ENCODE data around the gene CABLES2. TPM values are rescaled to one million over a fixed set of nuclear protein-coding genes. Genes with fewer than 3 reads are reported as not detected.
A peak's percentile ranks its signal among the peaks of the same experiment; 100 is the strongest.

The CABLES2 gene
- total and polyA plus RNA-seq, 9 of the 15 experiments (the other 6 are each of a cell fraction or from before 2014, with no cell fraction given): 0.46 to 4.2 (median 1.6) TPM

GRCh38 chr20:62386383-62387218, 20.5 kb downstream of the CABLES2 start, which contains the start of gene RPS21 (continued):
- TF ChIP-seq MEIS2 (IDR thresholded peaks at IDR 0.05; ENCODE audit: partially characterized antibody) (no peak), HMG20A (CRISPR knock-in tag; conservative IDR thresholded peaks at IDR 0.05) (no peak), RBM14 (IDR thresholded peaks at IDR 0.05; ENCODE audit: borderline replicate concordance, insufficient read depth, low read depth, low read length) (no peak), ZNF24 (IDR thresholded peaks at IDR 0.05) (no peak), CBFA2T2 (conservative IDR thresholded peaks at IDR 0.05) (no peak), RBFOX2 (IDR thresholded peaks at IDR 0.05; ENCODE audit: low read depth, low read length) (peak; percentile 93), ZNF316 (IDR thresholded peaks at IDR 0.05) (no peak), SRSF1 (IDR thresholded peaks at IDR 0.05; ENCODE audit: low read depth, low read length) (no peak), ZNF589 (CRISPR knock-in tag; IDR thresholded peaks at IDR 0.05; ENCODE audit: low read depth) (no peak), ATF4 (CRISPR knock-in tag; IDR thresholded peaks at IDR 0.05) (no peak), IRF2 (CRISPR knock-in tag; IDR thresholded peaks at IDR 0.05) (no peak), SAP30 (IDR thresholded peaks at IDR 0.05; ENCODE audit: borderline replicate concordance, insufficient read depth, low read depth, low read length, poor library complexity, severe bottlenecking) (peak; percentile 75), NONO (IDR thresholded peaks at IDR 0.05; ENCODE audit: low read depth in 2 of 2, low read length in 1 of 2) (peak in 1 of 2 experiments; percentile 82; a peak in 2 of 4 replicates), YY1 (IDR thresholded peaks at IDR 0.05; ENCODE audit: borderline replicate concordance in 1 of 3, control insufficient read depth in 1 of 3, extremely low read depth in 1 of 3, insufficient read depth in 3 of 3, insufficient read length in 1 of 3, insufficient replicate concordance in 2 of 3, low read depth in 1 of 3, low read length in 2 of 3) (peak in 2 of 3 experiments; percentile 30 to 39), E2F6 (IDR thresholded peaks at IDR 0.05; ENCODE audit: borderline replicate concordance in 1 of 2, extremely low read depth in 1 of 2, insufficient read depth in 1 of 2, insufficient read length in 1 of 2, low read depth in 1 of 2, low read length in 1 of 2, poor library complexity in 1 of 2, severe bottlenecking in 1 of 2) (peak; percentile 46 to 78), SIN3A (IDR thresholded peaks at IDR 0.05; ENCODE audit: borderline replicate concordance in 2 of 2, control insufficient read depth in 1 of 2, low read depth in 2 of 2, low read length in 2 of 2) (peak; percentile 32 to 84; a peak in 2 of 4 replicates), SAFB (IDR thresholded peaks at IDR 0.05; ENCODE audit: borderline replicate concordance, low read depth, low read length) (no peak), ESRRB (CRISPR knock-in tag; IDR thresholded peaks at IDR 0.05; ENCODE audit: borderline replicate concordance) (no peak), HNRNPLL (IDR thresholded peaks at IDR 0.05; ENCODE audit: low read depth, low read length, poor library complexity, severe bottlenecking) (no peak), RBM17 (IDR thresholded peaks at IDR 0.05; ENCODE audit: borderline replicate concordance, low read depth, low read length) (no peak)

Data from K562 (cell line).